Stomach (tissue), 4 donors: ENCODE data around the gene CRYBB3.

ENCODE experiments used
- CTCF ChIP-seq, 7 experiments: fragments of 450-650 bp in 4 of 7; fragments of 200-600 bp in 3 of 7; sonication (generic) in 3 of 7; IDR thresholded peaks; one replicate each; pipeline ENCODE4 v1.5.1; 2016 to 2019; ENCODE audit warnings: antibody characterized with exemption in 7 of 7, control low read depth in 2 of 7, mild to moderate bottlenecking in 1 of 7
- EP300 ChIP-seq: sonication (generic); formaldehyde crosslinking; IDR thresholded peaks from one replicate; pipeline ENCODE4 v1.6.1; 2017; ENCODE audit warnings: antibody characterized with exemption
- POLR2A ChIP-seq, 4 donors: fragments of 450-650 bp; IDR thresholded peaks; one replicate each; pipeline ENCODE4 v1.6.1; 2016; ENCODE audit warnings: antibody characterized with exemption in 4 of 4, control low read depth in 2 of 4, mild to moderate bottlenecking in 1 of 4, moderate library complexity in 1 of 4

DNA sequence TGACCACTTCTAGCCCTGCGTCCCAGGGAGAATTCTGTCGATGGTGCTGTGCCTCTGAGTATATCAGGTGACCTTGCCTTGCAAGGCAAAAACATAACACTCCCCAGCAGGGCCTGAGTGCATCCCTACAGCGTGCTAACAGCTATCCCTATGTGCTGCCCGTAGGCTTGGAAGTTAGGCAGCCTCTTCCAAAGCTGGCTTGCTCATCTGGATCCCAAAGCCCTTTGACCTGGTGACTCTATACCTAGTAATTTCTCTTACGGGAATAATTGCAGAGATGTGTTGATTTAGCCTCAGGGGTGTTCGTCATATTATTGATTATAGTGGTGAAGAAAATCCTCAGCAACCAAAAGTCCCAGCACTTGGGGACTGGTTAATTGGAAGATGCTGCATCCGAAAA is 32.6 kb upstream of the CRYBB3 start:
- no peak for TF ChIP-seq EP300
- no peak for TF ChIP-seq CTCF (IDR thresholded peaks at IDR 0.05)
- TF ChIP-seq POLR2A (IDR thresholded peaks at IDR 0.05): no peak
